ENCODE measurements around the gene SERGEF.
A peak's percentile ranks its signal among the peaks of the same experiment; 100 is the strongest.
"Not testable (repeated sequence)": the region's sequence is repeated elsewhere in the genome, so short reads cannot be mapped to it uniquely, and the experiment has no call there.

The SERGEF gene

GRCh38 chr11:18005376-18006129 is 7.3 kb downstream of the SERGEF start:
- Histone ChIP-seq H3K27ac (no peak overlapping the region), H3K4me3 (no peak overlapping the region)

- Histone ChIP-seq H3K4me3 (no peak overlapping the region), H3K27ac (no peak overlapping the region)
Measured at GRCh38 chr11:18001191-18001590, 11.7 kb downstream of the SERGEF start.

- no peak overlapping the region for H3K4me3 ChIP-seq
- no peak overlapping the region for H3K27ac ChIP-seq
Measured at GRCh38 chr11:18000760-18001159, 12.1 kb downstream of the SERGEF start.

GRCh38 chr11:18000128-18000527 is 12.7 kb downstream of the SERGEF start:
- not testable (repeated sequence) for H3K4me3 ChIP-seq, H3K27ac ChIP-seq

- H3K27ac ChIP-seq, result no peak overlapping the region
- H3K4me3 ChIP-seq, result no peak overlapping the region
Measured at GRCh38 chr11:17992916-17993315, 19.9 kb downstream of the SERGEF start.

GRCh38 chr11:17991783-17992433 is 20.9 kb downstream of the SERGEF start:
- H3K27ac ChIP-seq, result no peak overlapping the region
- H3K4me3 ChIP-seq, result no peak overlapping the region

GRCh38 chr11:17989306-17989705 is 23.5 kb downstream of the SERGEF start:
- Histone ChIP-seq H3K27ac (no peak overlapping the region), H3K4me3 (no peak overlapping the region)

- Histone ChIP-seq H3K27ac (no peak overlapping the region), H3K4me3 (no peak overlapping the region)
Measured at GRCh38 chr11:17988465-17988864, 24.4 kb downstream of the SERGEF start.

GRCh38 chr11:17987826-17988225 is 25.0 kb downstream of the SERGEF start:
- Histone ChIP-seq H3K27ac (no peak overlapping the region), H3K4me3 (no peak overlapping the region)

GRCh38 chr11:17986711-17987220 is 26.1 kb downstream of the SERGEF start:
- no peak overlapping the region for H3K4me3 ChIP-seq

GRCh38 chr11:17986007-17986710 is 26.7 kb downstream of the SERGEF start:
- H3K4me3 ChIP-seq, result no peak overlapping the region
- H3K27ac ChIP-seq, result peak overlapping the region in 17 of 21 experiments; percentile 3 to 61 (median 46)

More at GRCh38 chr11:17986711-17987220, 26.1 kb downstream of the SERGEF start:
- H3K27ac ChIP-seq, result peak overlapping the region in 9 of 21 experiments; percentile 3 to 56 (median 21)

GRCh38 chr11:17985517-17985916 is 27.3 kb downstream of the SERGEF start:
- peak overlapping the region in 15 of 21 experiments; percentile 18 to 61 (median 54) for H3K27ac ChIP-seq
- H3K4me3 ChIP-seq, result no peak overlapping the region

- H3K4me3 ChIP-seq, result no peak overlapping the region
- H3K27ac ChIP-seq, result no peak overlapping the region
Measured at GRCh38 chr11:17983569-17983968, 29.3 kb downstream of the SERGEF start.

GRCh38 chr11:17979770-17980371 is 33.0 kb downstream of the SERGEF start:
- H3K4me3 ChIP-seq, result no peak overlapping the region
- H3K27ac ChIP-seq, result no peak overlapping the region

GRCh38 chr11:17978553-17979287 is 34.1 kb downstream of the SERGEF start:
- Histone ChIP-seq H3K4me3 (no peak overlapping the region), H3K27ac (no peak overlapping the region)

GRCh38 chr11:17976651-17977050 is 36.2 kb downstream of the SERGEF start:
- H3K4me3 ChIP-seq, result no peak overlapping the region
- no peak overlapping the region for H3K27ac ChIP-seq

- Histone ChIP-seq H3K27ac (no peak overlapping the region), H3K4me3 (no peak overlapping the region)
Measured at GRCh38 chr11:17974246-17974645, 38.6 kb downstream of the SERGEF start.

- no peak overlapping the region for H3K27ac ChIP-seq
- H3K4me3 ChIP-seq, result no peak overlapping the region
Measured at GRCh38 chr11:17972987-17973386, 39.9 kb downstream of the SERGEF start.

GRCh38 chr11:17968206-17968605 is 44.6 kb downstream of the SERGEF start:
- H3K27ac ChIP-seq, result no peak overlapping the region

More at GRCh38 chr11:17968206-17968605, 44.6 kb downstream of the SERGEF start:
- no peak overlapping the region for H3K4me3 ChIP-seq
